SK-N-SH (cell line): ENCODE results near the gene TEAD1.

Source experiments
- CHD2 ChIP-seq: fragments of 150-350 bp; IDR thresholded peaks from 2 replicates; pipeline ENCODE4 v1.6.1; 2018; ENCODE audit warnings: low read length; ENCODE audit not compliant: partially characterized antibody
- EZH2phosphoT487 ChIP-seq: fragments of 200-600 bp; sonication (generic); IDR thresholded peaks from 2 replicates; pipeline ENCODE4 v1.6.1; 2017; ENCODE audit warnings: low read depth, mixed run types, mild to moderate bottlenecking, antibody characterized with exemption, moderate library complexity, borderline replicate concordance
- GABPA ChIP-seq: IDR thresholded peaks from 2 replicates; pipeline ENCODE4 v1.4.0; 2012; ENCODE audit warnings: low read depth, mild to moderate bottlenecking
- MXI1 ChIP-seq: IDR thresholded peaks from 2 replicates; pipeline ENCODE4 v1.6.1; 2012; ENCODE audit warnings: mild to moderate bottlenecking, low read depth, low read length, improper control_type of control experiment
- POLR2AphosphoS5 ChIP-seq: IDR thresholded peaks from 2 replicates; pipeline ENCODE4 v1.6.1; 2012; ENCODE audit warnings: low read depth, low read length
- RAD21 ChIP-seq: IDR thresholded peaks from 2 replicates; pipeline ENCODE4 v1.6.1; 2012; ENCODE audit warnings: mild to moderate bottlenecking, low read length
- RCOR1 ChIP-seq: fragments of 150-350 bp; IDR thresholded peaks from 2 replicates; pipeline ENCODE4 v1.6.1; 2017; ENCODE audit warnings: antibody characterized with exemption, low read length
- SIN3A ChIP-seq: IDR thresholded peaks from 2 replicates; pipeline ENCODE4 v1.6.1; 2012; ENCODE audit warnings: low read depth, mild to moderate bottlenecking, low read length, moderate library complexity, borderline replicate concordance
- TAF1 ChIP-seq: IDR thresholded peaks from 2 replicates; pipeline ENCODE4 v1.6.1; 2012; ENCODE audit warnings: low read depth, mild to moderate bottlenecking, low read length, moderate library complexity, borderline replicate concordance
- TCF12 ChIP-seq: IDR thresholded peaks from 2 replicates; pipeline ENCODE4 v1.4.0; 2012
- YY1 ChIP-seq: IDR thresholded peaks from 2 replicates; pipeline ENCODE4 v1.4.0; 2012; ENCODE audit warnings: low read depth, mild to moderate bottlenecking
- TF ChIP-seq, protein P1 (sequence below): fragments of 200-600 bp; sonication (generic); IDR thresholded peaks from 2 replicates; pipeline ENCODE4 v1.6.1; 2017; ENCODE audit warnings: antibody characterized with exemption, mild to moderate bottlenecking, moderate library complexity
- TF ChIP-seq, protein P2 (sequence below): IDR thresholded peaks from 2 replicates; pipeline ENCODE4 v1.6.1; 2012; ENCODE audit warnings: mild to moderate bottlenecking, low read depth, low read length, moderate library complexity

DNA sequence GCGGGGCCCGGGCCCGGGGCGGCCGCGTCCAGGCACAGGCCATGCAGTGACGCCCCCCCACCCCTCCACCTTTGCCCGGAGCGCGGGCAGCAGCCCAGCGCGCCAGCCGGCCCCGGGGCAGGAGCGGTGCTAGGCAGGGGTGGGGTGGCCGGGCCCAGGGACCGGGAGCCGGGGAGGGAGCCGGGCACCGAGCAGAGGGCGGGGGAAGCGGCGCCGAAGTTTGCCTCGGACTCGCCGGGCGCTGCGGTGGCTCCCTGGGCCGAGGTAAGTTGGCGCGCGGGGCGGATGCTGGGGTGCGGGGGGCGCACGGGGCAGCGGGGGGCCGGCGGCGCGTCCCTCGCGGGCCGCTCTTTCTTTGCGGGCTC is 332 bp downstream of the TEAD1 start:
- TF ChIP-seq RCOR1: no peak
- no peak for TF ChIP-seq POLR2AphosphoS5
- TF ChIP-seq, protein P1, sequence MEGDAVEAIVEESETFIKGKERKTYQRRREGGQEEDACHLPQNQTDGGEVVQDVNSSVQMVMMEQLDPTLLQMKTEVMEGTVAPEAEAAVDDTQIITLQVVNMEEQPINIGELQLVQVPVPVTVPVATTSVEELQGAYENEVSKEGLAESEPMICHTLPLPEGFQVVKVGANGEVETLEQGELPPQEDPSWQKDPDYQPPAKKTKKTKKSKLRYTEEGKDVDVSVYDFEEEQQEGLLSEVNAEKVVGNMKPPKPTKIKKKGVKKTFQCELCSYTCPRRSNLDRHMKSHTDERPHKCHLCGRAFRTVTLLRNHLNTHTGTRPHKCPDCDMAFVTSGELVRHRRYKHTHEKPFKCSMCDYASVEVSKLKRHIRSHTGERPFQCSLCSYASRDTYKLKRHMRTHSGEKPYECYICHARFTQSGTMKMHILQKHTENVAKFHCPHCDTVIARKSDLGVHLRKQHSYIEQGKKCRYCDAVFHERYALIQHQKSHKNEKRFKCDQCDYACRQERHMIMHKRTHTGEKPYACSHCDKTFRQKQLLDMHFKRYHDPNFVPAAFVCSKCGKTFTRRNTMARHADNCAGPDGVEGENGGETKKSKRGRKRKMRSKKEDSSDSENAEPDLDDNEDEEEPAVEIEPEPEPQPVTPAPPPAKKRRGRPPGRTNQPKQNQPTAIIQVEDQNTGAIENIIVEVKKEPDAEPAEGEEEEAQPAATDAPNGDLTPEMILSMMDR: no peak
- no peak for TF ChIP-seq CHD2
- no peak for TF ChIP-seq TAF1
- TF ChIP-seq YY1: no peak
- TF ChIP-seq, protein P2, sequence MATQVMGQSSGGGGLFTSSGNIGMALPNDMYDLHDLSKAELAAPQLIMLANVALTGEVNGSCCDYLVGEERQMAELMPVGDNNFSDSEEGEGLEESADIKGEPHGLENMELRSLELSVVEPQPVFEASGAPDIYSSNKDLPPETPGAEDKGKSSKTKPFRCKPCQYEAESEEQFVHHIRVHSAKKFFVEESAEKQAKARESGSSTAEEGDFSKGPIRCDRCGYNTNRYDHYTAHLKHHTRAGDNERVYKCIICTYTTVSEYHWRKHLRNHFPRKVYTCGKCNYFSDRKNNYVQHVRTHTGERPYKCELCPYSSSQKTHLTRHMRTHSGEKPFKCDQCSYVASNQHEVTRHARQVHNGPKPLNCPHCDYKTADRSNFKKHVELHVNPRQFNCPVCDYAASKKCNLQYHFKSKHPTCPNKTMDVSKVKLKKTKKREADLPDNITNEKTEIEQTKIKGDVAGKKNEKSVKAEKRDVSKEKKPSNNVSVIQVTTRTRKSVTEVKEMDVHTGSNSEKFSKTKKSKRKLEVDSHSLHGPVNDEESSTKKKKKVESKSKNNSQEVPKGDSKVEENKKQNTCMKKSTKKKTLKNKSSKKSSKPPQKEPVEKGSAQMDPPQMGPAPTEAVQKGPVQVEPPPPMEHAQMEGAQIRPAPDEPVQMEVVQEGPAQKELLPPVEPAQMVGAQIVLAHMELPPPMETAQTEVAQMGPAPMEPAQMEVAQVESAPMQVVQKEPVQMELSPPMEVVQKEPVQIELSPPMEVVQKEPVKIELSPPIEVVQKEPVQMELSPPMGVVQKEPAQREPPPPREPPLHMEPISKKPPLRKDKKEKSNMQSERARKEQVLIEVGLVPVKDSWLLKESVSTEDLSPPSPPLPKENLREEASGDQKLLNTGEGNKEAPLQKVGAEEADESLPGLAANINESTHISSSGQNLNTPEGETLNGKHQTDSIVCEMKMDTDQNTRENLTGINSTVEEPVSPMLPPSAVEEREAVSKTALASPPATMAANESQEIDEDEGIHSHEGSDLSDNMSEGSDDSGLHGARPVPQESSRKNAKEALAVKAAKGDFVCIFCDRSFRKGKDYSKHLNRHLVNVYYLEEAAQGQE: no peak
- no peak for TF ChIP-seq SIN3A
- TF ChIP-seq TCF12: no peak
- no peak for TF ChIP-seq MXI1
- no peak for TF ChIP-seq RAD21
- TF ChIP-seq GABPA: no peak
- no peak for TF ChIP-seq EZH2phosphoT487
